Myometrial cell (primary cell): ENCODE measurements around the gene PDZD7. TPM values are rescaled to one million over a fixed set of nuclear protein-coding genes. Genes with fewer than 3 reads are reported as not detected.

Source experiments
- total RNA-seq: library from RNA; depleted of rRNA; stranded (reverse); fragments of >200 nt; gene quantifications from 2 replicates; pipeline ENCODE4 v1.2.3, GENCODE V29; 2015

PDZD7 gene
- 1.4 and 2.6 TPM in 2 replicates for total RNA-seq

GRCh38 chr10:101031128-101031795 lies at the start of gene PDZD7, which contains the start of gene SFXN3:
Gene PDZD7, minus strand, starts transcription at chr10:101031129. Its CDS starts 910 bp downstream, at chr10:101030219.
Gene SFXN3, plus strand, starts transcription at chr10:101031234. Its CDS starts 3,461 bp downstream, at chr10:101034695.

GRCh38 chr10:101061624-101062231 lies 30.8 kb upstream of the PDZD7 start, which contains the start of gene KAZALD1:
Gene KAZALD1, plus strand, starts transcription at chr10:101061989. Its CDS starts 604 bp downstream, at chr10:101062593.

GRCh38 chr10:100999742-101000126 lies 31.2 kb downstream of the PDZD7 start, which contains the start of gene LZTS2:
Gene LZTS2, plus strand, starts transcription at chr10:100999808. Its CDS starts 2,731 bp downstream, at chr10:101002539.

GRCh38 chr10:100986952-100987684 lies 43.8 kb downstream of the PDZD7 start, which contains the start of the genes MRPL43 and TWNK:
Gene MRPL43, minus strand, starts transcription at chr10:100987497. Its CDS starts 54 bp downstream, at chr10:100987443.
Gene TWNK, plus strand, starts transcription at chr10:100987543. Its CDS starts 668 bp downstream, at chr10:100988211.

GRCh38 chr10:100969187-100970075 lies 61.5 kb downstream of the PDZD7 start, which contains the start of gene SEMA4G:
Gene SEMA4G, plus strand, starts transcription at chr10:100969504. Its CDS starts 3,409 bp downstream, at chr10:100972913.

Other genes with a start within 250 kb of the PDZD7 start
- gene SLF2, start 118.2 kb downstream of the PDZD7 start, total RNA-seq, result 29.1 and 34.6 TPM in 2 replicates
- 0.29 and 0.89 TPM in 2 replicates for gene SEMA4G, start 61.6 kb downstream of the PDZD7 start, total RNA-seq
- gene MRPL43, start 43.6 kb downstream of the PDZD7 start, total RNA-seq, result 119 and 129 TPM in 2 replicates
- gene TWNK, start 43.6 kb downstream of the PDZD7 start, total RNA-seq, result 1.7 and 3.7 TPM in 2 replicates
- gene LZTS2, start 31.3 kb downstream of the PDZD7 start, total RNA-seq, result 81.7 and 109 TPM in 2 replicates
- 48.7 and 61.7 TPM in 2 replicates for gene SFXN3, start 105 bp upstream of the PDZD7 start, total RNA-seq
- 9.4 and 9.8 TPM in 2 replicates for gene KAZALD1, start 30.9 kb upstream of the PDZD7 start, total RNA-seq
- not detected in 2 replicates for gene TLX1, start 100.2 kb upstream of the PDZD7 start, total RNA-seq
- gene LBX1, start 198.3 kb upstream of the PDZD7 start, total RNA-seq, result not detected in 2 replicates